NCI-H187 treated with DMSO at 0.1 percent for 48 hours (cell line): ENCODE results near the gene ITK.

Experiments used
- DNase-seq: peaks from one replicate; lab custom pipeline; 2025; lab: John Stamatoyannopoulos, UW

Gene ITK

DNA sequence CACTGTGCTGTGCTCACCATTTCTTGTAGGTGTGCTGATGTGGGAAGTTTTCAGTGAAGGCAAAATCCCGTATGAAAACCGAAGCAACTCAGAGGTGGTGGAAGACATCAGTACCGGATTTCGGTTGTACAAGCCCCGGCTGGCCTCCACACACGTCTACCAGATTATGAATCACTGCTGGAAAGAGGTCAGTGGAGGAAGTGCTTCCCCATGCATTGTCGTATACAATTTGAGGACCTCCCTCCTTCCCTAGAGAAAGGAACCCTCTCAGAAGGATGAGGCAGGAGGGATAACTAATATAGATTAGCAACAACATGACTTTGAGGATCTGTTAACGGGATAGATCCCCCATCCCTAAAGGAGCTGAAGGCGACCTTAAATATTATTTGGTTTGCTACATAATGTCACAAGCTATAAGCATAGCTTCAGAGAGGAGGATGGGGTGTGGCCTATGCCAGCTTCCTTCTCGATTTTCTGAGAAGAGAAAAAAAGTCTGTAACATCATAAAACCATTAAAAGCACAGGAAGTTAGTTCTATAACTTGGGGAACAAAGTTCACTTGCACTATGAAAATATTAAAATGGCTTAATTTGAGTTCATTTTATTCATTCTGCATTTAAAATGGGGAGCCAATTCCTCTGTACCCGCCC lies 68.3 kb downstream of the ITK start:
- no peak for DNase-seq

DNA sequence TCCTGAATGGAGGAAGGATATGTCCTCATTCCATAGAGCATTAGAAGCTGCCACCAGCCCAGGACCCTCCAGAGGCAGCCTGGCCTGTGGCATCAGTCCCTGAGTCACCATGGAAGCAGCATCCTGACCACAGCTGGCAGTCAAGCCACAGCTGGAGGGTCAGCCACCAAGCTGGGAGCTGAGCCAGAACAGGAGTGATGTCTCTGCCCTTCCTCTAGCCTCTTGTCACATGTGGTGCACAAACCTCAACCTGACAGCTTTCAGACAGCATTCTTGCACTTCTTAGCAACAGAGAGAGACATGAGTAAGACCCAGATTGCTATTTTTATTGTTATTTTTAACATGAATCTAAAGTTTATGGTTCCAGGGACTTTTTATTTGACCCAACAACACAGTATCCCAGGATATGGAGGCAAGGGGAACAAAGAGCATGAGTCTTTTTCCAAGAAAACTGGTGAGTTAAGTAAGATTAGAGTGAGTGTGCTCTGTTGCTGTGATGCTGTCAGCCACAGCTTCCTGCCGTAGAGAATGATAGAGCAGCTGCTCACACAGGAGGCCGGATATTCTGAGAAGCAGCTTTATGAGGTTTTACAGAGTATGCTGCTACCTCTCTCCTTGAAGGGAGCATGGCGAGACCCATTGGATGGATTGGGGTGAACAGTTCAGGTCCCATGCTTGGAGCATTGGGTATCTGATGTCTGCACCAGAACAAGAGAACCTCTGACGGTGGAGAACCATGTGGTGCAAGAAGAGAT lies 72.2 kb downstream of the ITK start:
- no peak for DNase-seq

DNA sequence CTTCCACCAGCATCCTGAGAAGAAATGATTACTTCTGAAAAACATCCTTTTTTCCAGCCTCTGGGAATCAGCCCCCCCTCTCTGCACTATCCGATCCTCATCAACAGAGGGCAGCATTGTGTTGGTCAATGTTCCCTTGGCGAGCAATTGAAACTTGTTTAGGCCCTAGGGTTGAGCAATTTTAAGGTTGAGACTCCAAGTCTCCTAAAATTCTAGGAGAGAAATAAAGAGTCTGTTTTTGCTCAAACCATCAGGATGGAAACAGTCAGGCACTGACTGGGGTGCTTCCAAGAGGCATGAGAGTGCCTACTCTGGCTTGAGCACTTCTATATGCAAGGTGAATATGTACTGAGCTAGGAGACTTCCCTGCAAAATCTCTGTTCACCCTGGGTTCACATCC lies 72.9 kb downstream of the ITK start:
- no peak for DNase-seq

DNA sequence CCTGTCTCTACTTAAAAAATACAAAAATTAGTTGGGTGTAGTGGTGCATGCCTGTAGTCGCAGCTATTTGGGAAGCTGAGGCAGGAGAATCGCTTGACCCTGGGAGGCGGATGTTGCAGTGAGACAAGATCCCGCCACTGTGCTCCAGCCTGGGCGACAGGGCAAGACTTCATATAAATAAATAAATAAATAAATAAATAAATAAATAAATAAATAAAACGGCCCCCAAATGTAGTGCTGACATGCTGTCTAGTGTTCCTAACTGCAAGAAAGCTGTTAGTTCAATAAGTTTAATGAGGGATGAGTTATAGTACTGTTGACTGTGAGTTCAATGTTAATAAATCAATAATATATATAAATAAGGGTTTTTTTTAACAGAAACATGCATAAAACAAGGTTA lies 77.8 kb downstream of the ITK start:
- DNase-seq, result no peak

DNA sequence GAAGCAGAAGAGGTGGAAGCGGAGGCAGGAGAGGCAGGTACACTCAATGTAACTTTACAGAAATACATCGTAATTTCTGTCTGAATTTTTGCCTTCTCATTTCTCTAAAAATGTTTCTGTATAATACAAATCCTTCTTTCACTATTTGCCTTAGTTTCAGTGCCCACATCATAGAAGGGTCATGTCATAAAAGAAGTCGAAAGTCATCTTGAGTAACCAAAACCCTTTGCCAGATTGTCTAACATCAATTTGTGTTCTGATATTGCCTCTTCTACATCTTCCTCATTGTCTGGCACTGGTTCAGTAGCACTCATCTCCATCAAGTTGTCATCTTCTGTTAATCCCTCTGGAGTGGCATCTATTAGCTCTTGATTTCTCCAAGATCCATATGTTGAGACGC lies 79.1 kb downstream of the ITK start:
- DNase-seq, result no peak

DNA sequence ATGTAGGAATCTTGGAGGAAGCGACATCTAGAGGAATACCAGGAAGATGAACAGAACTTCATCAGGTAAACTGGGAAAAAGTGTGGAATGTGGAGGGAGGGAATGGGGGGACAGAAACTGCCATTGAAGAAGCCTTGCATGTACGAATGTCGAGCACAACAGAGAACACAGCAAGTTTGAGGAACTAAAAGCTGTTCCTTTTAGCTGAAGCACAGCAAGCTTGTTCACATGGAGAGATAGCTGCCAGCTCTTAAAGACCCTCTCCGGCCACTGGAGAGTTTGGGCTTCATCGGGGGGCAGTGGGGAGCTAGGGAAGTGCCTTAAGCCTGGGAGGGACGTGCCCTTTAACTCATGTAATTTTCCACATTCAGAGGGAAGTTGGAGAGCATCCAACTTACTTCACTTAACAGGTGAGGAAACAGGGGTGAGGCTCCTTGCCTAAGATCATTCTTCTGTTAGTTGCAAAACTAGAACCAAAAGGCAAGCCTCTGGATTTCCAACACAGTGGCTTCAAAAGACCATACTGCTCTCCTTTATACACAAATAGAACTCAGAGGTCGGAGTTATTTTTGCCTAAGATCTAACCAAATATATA lies 83.0 kb downstream of the ITK start:
- no peak for DNase-seq

DNA sequence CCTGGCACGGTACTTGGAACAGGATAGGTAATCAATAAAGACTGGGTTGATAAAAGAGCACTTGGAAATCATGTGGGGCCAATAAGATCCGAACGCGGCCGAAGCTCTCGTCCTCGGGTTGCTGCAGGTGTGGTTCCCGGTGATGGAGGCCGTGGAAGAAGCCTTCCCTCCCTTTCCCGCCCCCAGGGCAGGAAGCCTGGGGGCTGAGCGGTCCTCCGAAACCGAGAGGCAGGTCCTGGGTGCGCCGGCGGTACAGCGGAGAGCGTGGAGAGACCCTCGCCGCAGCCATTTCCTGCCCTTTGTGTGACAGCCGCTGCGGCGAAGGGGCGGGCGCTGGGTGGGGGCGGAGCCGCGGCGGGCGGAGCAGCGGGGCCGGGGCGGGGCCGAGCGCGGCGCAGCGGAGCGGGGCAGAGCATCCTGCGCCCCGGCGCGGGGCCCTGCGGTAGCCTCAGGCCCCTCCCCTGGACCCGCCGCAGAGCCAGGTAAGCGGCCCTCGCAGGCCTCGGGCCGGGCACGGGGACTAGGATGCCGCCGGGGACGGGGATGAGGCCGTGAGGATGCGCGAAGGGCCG lies 85.2 kb downstream of the ITK start, which contains the start of gene CYFIP2:
CYFIP2 (plus strand) TSS at position 410 of the 572 bp plus-strand sequence. CDS start 19,239 bp downstream, outside the sequence.
- DNase-seq, result no peak

DNA sequence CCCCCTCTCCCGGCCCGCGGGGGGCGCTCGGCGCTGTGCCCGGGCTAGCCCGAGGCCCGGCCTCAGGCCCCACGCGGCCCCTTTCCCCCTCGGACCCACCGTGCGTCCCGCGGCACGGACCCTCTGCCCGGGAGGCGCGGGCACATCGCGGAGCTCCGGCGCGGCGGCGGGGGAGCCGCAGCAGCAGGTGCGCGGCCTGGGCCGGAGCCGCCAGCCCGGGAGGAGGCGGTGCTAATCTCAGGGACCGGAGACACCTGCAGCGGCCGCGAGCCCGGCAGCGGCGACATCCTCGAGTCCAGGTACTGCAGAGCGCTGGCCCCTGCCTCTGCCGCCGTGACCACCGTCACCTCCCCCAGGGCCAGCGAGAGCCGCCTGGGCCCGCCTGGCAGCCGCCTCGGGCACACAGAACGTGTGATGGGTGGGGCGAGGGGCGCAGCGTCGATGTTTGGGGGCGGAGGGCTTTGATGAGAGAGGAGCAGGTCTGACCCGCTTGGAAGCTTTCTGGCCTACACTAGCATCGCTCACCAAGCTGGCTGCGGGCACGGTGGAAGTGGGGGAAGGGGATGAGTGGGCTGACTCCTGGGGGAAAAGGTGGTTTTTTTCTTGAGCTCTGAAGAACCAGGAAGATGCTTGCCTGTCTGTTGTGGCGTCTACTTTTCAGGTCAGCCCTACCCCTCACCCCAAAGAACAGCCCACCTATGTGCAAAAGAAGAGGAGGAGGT lies 85.8 kb downstream of the ITK start:
- no peak for DNase-seq

DNA sequence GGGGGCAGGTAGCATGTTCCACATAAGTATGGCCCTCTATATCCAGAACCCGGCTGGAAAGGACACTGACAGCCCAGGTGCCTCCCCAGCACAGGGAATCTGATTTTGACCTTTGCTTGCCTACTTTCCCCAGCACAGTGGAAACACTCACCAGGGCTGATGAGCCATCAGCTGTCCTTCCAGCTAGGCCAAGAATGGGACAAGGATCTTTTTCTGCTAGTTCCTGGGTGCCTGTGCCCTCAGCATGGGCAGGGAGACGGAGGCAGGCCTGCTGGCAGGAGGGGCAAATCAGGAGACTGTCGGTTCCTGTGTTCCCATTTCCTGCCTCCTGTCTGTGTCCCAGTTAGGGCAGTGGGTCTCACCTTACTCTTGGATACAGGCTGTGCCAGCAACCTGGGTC lies 86.4 kb downstream of the ITK start:
- DNase-seq, result no peak

DNA sequence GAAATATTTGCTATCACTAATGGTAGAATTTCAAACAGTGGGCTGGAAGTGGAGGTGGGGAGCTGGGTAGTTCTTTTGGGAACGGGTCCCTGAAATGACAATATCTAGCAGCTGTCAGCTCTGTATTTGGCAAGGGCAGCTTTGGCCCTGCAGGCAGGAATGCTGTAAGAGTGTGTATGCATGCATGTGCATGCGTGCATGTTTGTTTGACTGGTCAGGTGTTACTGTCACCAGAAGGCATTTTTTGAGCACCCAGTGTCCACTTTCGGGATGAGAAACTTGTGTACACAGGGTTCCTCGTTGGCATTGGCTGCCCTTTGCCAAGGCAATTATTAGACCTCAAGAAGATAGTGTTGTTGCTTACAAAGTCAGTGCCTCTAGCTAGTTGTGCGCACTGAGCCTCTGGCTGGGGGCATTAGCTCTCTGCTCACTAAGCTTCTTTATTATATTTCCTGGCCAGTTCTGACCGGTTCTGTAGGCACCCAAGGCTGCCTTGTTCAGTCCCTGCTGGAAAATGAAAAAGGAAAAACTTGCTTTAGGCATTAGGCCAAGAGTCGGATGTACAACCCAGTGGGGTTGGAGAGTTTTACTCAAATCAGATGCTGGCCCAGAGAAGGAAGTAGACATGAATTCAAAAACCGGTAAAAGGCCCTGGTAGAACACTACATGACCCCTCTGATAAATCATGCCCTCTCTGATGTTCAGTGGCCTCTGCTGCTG lies 87.3 kb downstream of the ITK start:
- no peak for DNase-seq

DNA sequence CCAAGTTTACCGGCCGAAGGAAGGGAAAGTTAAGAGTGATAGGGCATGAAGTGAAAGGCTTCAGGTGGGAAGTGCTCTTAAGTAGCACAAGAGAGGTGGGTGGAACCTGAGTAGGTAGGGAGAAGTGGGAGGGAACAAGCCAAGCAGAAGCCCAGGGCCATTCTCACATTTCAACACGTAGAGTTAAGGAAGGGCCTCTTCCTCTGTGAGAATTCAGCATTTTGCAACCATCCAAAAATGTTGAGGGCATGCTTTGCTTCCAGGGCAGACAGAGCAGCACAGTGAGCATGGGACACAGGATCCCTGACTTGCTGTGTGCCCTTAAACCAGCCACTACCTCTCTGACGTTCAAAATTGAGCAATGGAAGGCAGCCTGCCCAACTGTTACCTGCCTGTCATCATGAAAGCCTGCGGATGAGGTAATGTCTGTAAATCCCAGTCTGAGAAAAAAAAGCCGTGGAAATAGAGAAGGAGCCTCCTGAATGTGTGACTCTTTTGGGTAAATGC lies 88.6 kb downstream of the ITK start:
- peak; percentile 33 for DNase-seq

DNA sequence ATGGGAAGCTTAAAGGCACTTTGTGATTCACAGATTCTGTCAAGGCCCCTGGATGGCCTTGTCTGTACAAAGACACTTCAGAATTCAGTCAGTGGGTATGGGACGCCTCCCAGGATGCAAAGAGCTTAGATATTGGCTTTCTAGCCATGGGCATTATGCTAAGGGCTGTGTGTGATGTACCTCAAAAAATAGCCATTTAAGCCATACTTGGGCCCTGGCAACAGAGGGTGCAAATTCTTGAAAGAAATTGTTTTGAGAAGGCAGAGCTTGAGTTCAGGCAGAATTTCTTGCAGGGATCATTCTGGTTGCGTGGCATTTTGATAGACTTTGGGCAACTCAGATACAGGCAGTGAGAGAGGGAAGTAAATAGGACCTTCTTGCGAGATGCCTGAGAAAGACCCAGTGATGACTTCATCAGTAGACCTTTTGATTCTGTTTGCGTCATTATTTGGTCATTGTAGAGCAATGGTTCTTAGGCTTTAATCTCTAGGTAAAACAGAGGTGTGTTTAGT lies 89.2 kb downstream of the ITK start:
- no peak for DNase-seq

DNA sequence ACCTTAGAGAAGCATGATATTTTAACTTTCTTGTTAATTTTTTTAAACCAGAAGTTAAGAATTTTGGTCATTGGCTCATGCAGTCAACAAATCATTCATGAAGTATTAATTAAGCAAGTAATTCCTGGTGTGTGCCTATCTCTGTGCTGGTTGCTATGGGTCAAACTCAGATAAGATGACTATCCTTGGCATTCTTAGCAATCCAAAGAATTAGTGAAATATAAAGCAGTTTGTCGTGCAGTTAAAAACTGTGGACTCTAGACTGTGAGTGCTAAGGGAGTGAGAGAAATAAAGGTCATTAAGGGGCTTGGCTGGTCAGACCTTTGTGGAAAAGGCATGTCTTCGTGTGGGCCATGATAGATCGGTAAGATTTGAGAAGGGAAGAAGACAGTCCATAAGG lies 90.1 kb downstream of the ITK start:
- no peak for DNase-seq

DNA sequence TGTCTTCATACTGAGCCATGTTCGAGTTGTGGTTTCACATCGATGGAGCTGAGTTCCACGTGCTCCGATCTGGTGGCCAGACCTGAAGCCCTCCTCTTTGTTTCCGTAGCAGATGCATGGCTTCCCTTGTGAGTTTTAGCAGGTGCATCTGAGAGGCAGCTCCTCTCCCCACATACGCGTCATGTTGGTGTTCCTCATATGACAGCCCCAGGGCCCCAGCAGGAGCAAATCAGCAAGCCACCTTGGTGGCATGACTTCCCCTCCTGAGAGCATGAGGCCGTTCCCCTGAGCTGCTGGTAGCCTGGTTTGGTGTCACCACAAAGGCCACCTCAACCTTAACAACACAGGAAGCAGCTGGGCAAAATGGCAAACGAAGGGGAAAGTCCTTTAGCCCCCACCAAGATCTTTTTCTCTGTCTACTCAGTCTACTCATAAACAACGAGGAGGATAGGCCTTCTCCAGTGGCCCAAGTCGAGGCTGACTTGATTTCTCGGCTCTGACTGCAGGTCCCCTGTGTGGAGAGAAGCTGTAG lies 91.2 kb downstream of the ITK start:
- no peak for DNase-seq

DNA sequence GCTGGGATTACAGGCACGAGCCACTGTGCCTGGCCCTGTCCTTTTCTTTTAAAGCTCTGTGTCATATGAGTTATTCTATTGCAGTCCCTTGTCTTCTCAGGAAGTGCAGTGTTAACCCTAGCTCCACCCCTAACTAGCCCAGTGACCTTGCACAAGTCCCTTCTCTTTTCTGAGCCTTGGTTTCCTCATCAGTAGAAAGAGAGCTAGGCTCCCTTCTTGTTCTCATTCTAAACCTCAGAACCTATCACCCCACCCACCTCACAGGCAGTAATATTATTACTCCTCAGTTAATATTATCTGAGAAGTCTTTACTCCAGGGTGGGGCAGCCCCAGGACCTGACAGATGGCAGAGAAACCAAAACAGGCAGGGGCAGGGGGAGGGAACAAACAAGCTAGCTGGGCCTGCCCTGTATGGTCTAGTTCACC lies 92.5 kb downstream of the ITK start:
- DNase-seq, result no peak

DNA sequence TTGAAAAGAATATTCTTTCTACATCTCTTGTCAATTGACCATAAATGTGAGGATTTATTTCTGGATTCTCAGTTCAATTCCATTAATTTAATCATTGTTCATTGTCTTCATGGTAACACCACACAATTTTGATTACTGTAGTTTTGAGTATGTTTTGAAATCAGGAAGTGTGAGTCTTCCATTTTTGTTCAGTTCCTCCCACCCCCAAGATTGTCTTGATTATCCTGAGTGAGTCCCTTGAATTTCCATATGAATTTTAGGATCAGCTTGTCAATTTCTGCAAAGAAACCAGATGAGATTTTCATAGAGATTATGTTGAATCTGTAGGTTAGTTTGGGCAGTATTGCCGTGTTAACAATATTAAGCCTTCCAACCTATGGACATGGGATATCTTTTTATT lies 94.8 kb downstream of the ITK start:
- no peak for DNase-seq

DNA sequence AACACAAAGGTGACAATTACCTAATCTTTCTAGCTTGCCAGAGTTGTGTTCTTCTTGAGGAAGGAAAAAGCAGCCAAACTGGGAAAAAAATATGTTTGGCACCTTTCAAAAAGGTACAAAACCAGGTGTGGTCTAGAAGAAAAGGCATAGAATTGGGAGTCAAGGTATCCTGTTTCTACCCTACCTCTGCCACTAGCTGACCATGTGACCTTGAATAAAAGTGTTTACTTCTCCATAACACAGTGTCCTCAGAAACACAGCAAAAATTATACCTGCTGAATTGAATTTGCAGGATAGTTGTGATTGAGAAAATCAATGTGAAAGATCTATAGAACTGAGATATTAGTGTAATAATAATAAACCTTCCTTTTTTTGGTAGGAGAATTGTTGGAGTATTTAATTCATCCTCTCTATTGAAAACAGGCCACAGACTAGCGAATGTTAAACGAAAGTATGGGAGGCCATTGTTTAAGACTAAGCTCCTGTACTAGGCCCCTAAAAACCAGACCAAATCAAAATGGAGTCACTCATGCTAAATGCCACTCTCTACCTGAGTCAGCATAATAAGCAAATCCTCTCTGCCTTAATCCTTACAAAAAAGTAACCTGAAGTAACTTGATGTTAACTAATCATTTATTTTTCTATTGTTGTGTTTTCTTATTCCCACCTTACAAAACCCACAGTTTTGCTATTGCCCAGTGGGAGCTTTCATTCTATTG lies 97.8 kb downstream of the ITK start:
- no peak for DNase-seq

DNA sequence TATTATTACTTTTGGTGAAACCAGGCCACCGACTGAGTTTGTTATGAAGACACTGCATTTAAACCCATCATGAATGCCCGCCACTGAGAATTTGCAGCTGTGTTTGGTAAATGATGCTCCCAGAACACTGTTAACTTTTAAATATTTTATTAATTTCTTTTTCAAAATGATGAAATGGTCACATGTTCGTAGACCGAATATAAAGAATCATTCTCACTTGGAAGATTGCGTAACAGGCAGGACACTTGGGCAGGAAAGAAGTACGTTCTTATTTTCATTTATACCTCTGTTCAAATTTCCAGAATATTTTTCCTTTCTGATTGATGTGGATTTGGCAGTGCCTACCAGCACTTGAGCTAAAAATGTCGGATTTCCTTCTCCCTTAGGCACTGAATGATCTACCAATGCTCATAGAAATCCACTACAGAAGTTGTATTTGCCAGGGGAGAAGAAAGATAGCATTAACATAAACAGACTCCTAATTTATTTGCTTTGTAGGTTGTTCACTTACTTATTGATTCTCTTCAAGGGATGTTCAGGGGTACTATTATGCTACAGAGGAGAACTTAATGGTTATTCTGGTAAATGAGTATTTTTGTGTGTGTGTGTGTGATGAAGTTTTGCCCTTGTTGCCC lies 99.1 kb downstream of the ITK start:
- DNase-seq, result no peak

DNA sequence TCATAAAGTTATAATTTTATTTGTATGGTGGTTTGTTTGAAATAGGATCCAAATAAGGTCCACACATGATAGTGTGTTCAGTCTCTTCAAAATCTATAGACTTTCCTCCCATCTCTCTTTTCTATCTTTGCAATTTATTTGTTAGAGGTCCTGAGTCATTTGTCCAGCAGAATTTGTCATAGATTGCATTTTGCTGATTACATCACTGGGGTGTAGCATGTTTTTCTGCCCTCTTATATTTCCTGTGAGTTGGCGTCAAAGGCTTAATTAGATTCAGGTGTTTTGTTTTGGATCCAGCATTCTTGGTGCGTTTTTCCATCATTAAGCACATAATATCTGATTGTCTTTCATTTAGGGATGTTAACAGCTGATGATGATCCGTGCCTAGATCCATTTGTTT lies 100.3 kb downstream of the ITK start:
- no peak for DNase-seq

DNA sequence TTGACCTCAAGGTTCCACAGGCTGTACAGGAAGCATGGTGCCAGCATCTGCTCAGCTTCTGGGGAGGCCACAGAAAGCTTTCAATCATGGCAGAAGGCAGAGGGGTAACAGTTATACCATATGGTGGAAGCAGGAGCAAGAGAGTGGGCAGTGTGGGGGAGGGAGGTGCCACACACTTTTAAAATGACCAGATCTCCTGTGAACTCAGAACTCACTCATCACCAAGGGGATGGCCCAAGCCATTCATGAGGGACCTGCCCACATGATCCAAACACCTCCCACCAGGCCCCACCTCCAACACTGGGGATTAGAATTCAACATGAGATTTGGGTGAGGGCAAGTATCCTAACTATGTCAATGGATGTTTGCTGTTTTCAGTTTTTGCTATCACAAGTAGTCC lies 101.5 kb downstream of the ITK start:
- no peak for DNase-seq
